ENCODE data around the gene BAZ2A. TPM values are rescaled to one million over a fixed set of nuclear protein-coding genes. Genes with fewer than 3 reads are reported as not detected.

BAZ2A gene
- total RNA-seq, 2 experiments from 2014 or later: 40.6 to 139 TPM

- ChIA-PET POLR2A (interaction anchor here (0.6 kb wide), 1 partner anchor 50 kb away, joined by 3 read pairs; no protein-coding TSS in a partner anchor), CTCF (ENCODE audit: unreplicated experiment) (no interaction called here)
- Histone ChIP-seq H3K4me2 (ENCODE audit: low read length) (no peak overlapping the region), H3K79me2 (ENCODE audit: insufficient read depth, low read depth, low read length) (no peaks in the 10 kb centered on the region), H3K4me3 (ENCODE audit: low read depth, low read length, poor library complexity, severe bottlenecking) (no peak overlapping the region), H3K9me3 (ENCODE audit: low read length) (no peaks in the 10 kb centered on the region), H3K27ac (ENCODE audit: low read depth, low read length, poor library complexity, severe bottlenecking) (no peak overlapping the region), H3K36me3 (ENCODE audit: insufficient read depth, low read length) (no peaks in the 10 kb centered on the region), H3K4me1 (ENCODE audit: insufficient read depth, low read length, poor library complexity, severe bottlenecking) (no peaks in the 10 kb centered on the region), H3K9me2 (ENCODE audit: insufficient read depth, low read length) (no peaks in the 10 kb centered on the region), H2AFZ (ENCODE audit: low read length) (no peak overlapping the region), H4K20me1 (ENCODE audit: insufficient read depth, low read length) (no peaks in the 10 kb centered on the region)
- no TSS peak for BruUV-seq (replicated peaks)
- DNase-seq (ENCODE audit: low spot score): no peak
- no peak for TF ChIP-seq CTCF (conservative IDR thresholded peaks at IDR 0.05; ENCODE audit: low read length)
- no peak for TF ChIP-seq EZH2phosphoT487 (IDR thresholded peaks at IDR 0.05; ENCODE audit: borderline replicate concordance, low read depth, low read length)
- intact Hi-C loops (cut with micrococcal nuclease; ENCODE audit: unreplicated experiment): no loop called here
These were observed 83.4 kb downstream of the BAZ2A start for GRCh38 chr12:56546680-56547079.

Small RNA genes within 50 kb of the gene (small RNA-seq; reads per million reads assigned to genes)
- gene RN7SL809P: not detected
- not detected for gene RNU6-343P
- gene SNORD59A: 895 reads per million, percentile 100 among the genes with 10 or more reads in this experiment

Other genes starting within 250 kb of the BAZ2A start
- gene TIMELESS, start 180.9 kb downstream of the BAZ2A start, total RNA-seq (2014; rRNA removed; shearing (Covaris generic)): 44.8 and 46.5 TPM in 2 replicates
- gene TIMELESS, start 180.9 kb downstream of the BAZ2A start, total RNA-seq (2022): 103 and 115 TPM in 2 replicates
- gene MIP, start 175.7 kb downstream of the BAZ2A start, total RNA-seq (2014; rRNA removed; shearing (Covaris generic)): not detected in 2 replicates
- gene MIP, start 175.7 kb downstream of the BAZ2A start, total RNA-seq (2022): 0.57 TPM in 1 of 2 replicates, not detected in the other
- gene SPRYD4, start 161.7 kb downstream of the BAZ2A start, total RNA-seq (2014; rRNA removed; shearing (Covaris generic)): 5.3 and 5.9 TPM in 2 replicates
- 6.9 and 7.5 TPM in 2 replicates for gene SPRYD4, start 161.7 kb downstream of the BAZ2A start, total RNA-seq (2022)
- gene GLS2, start 142.2 kb downstream of the BAZ2A start, total RNA-seq (2014; rRNA removed; shearing (Covaris generic)): not detected in 2 replicates
- not detected in 2 replicates for gene GLS2, start 142.2 kb downstream of the BAZ2A start, total RNA-seq (2022)
- 0.32 and 2.2 TPM in 2 replicates for gene RBMS2, start 108.5 kb downstream of the BAZ2A start, total RNA-seq (2014; rRNA removed; shearing (Covaris generic))
- gene RBMS2, start 108.5 kb downstream of the BAZ2A start, total RNA-seq (2022): 0.27 and 1.1 TPM in 2 replicates
- gene ATP5F1B, start 15.7 kb upstream of the BAZ2A start, total RNA-seq (2014; rRNA removed; shearing (Covaris generic)): 348 and 385 TPM in 2 replicates
- 732 and 737 TPM in 2 replicates for gene ATP5F1B, start 15.7 kb upstream of the BAZ2A start, total RNA-seq (2022)
- gene PTGES3, start 58.0 kb upstream of the BAZ2A start, total RNA-seq (2014; rRNA removed; shearing (Covaris generic)): 77.3 and 91.2 TPM in 2 replicates
- 231 and 269 TPM in 2 replicates for gene PTGES3, start 58.0 kb upstream of the BAZ2A start, total RNA-seq (2022)
- gene NACA, start 95.0 kb upstream of the BAZ2A start, total RNA-seq (2014; rRNA removed; shearing (Covaris generic)): 1,560 and 1,723 TPM in 2 replicates
- 879 and 892 TPM in 2 replicates for gene NACA, start 95.0 kb upstream of the BAZ2A start, total RNA-seq (2022)
- 17.1 and 20.4 TPM in 2 replicates for gene PRIM1, start 122.0 kb upstream of the BAZ2A start, total RNA-seq (2014; rRNA removed; shearing (Covaris generic))
- gene PRIM1, start 122.0 kb upstream of the BAZ2A start, total RNA-seq (2022): 49.5 and 53.5 TPM in 2 replicates
- gene HSD17B6, start 133.0 kb upstream of the BAZ2A start, total RNA-seq (2014; rRNA removed; shearing (Covaris generic)): 1.2 and 1.4 TPM in 2 replicates
- 6.0 and 6.6 TPM in 2 replicates for gene HSD17B6, start 133.0 kb upstream of the BAZ2A start, total RNA-seq (2022)